Measurements from ENCODE around the gene MEIS2.

DNA sequence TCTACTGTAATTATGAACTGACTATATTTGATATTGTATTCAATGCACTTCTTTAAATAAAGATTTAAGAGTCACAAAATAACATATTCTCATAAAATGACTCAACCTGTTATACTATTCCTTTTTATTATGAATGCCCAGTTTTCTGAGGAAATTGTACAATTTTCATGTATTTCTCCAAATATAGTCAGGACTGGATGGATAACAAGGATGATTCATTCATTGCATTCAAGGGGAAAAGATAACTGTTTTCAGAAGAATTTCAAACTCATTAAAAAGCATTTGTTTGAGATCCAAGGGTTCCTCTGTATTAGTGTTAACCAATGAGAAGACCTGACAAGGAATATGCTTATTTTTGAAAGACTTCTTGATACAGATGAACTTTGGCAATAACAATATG lies 163.7 kb downstream of the MEIS2 start:
- TF ChIP-seq, protein P1, sequence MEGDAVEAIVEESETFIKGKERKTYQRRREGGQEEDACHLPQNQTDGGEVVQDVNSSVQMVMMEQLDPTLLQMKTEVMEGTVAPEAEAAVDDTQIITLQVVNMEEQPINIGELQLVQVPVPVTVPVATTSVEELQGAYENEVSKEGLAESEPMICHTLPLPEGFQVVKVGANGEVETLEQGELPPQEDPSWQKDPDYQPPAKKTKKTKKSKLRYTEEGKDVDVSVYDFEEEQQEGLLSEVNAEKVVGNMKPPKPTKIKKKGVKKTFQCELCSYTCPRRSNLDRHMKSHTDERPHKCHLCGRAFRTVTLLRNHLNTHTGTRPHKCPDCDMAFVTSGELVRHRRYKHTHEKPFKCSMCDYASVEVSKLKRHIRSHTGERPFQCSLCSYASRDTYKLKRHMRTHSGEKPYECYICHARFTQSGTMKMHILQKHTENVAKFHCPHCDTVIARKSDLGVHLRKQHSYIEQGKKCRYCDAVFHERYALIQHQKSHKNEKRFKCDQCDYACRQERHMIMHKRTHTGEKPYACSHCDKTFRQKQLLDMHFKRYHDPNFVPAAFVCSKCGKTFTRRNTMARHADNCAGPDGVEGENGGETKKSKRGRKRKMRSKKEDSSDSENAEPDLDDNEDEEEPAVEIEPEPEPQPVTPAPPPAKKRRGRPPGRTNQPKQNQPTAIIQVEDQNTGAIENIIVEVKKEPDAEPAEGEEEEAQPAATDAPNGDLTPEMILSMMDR (IDR thresholded peaks at IDR 0.05) = no peak
- no peak for TF ChIP-seq POLR2A (IDR thresholded peaks at IDR 0.05)

All from thyroid gland (tissue), 4 donors.